IMR-90 (cell line): ENCODE results near the gene SLC4A2. TPM values are rescaled to one million over a fixed set of nuclear protein-coding genes. Genes with fewer than 3 reads are reported as not detected.

ENCODE experiments used
- ATAC-seq: fragments of 200-7000 bp; cut with Tn5 transposase; 2 replicates; pipeline ENCODE4 v1.9.1; 2020; ENCODE audit warnings: low read depth, mild to moderate bottlenecking, moderate library complexity
- BruUV-seq: library from RNA; stranded (reverse); fragments of 400-500 nt; replicated peaks from 2 replicates; lab custom pipeline; 2021; lab: Mats Ljungman, UMichigan
- CTCF ChIA-PET: fragments of 300-600 bp; formaldehyde crosslinking; extraction: SDS; loops from one replicate; lab custom pipeline; 2021; ENCODE audit warnings: antibody characterized with exemption; lab: Yijun Ruan, JAX
- POLR2A ChIA-PET: fragments of 300-600 bp; sonication (Branson Sonifier 250); formaldehyde crosslinking; loops from one replicate; lab custom pipeline; 2022; ENCODE audit warnings: antibody characterized with exemption; ENCODE audit not compliant: unreplicated experiment; lab: Charles Lee
- DNase-seq: peaks from one replicate; pipeline ENCODE4 v3.0.0; 2013
- H2AFZ ChIP-seq: replicated peaks from 2 replicates; pipeline ENCODE3; 2013; ENCODE audit warnings: low read length, mild to moderate bottlenecking; ENCODE audit not compliant: poor library complexity
- H2AK5ac ChIP-seq: 2 replicates; pipeline ENCODE4 v1.6.1; 2013; ENCODE audit warnings: low read depth, low read length, inconsistent platforms
- H2AK9ac ChIP-seq: replicated peaks from 2 replicates; pipeline ENCODE3; 2013; ENCODE audit warnings: mild to moderate bottlenecking, low read depth, low read length, moderate library complexity; ENCODE audit not compliant: poor library complexity
- H2BK120ac ChIP-seq: 2 replicates; pipeline ENCODE4 v1.6.1; 2013; ENCODE audit warnings: low read depth, low read length, inconsistent platforms
- H2BK15ac ChIP-seq: 3 replicates; pipeline ENCODE4 v1.6.1; 2013; ENCODE audit warnings: low read depth, low read length, inconsistent platforms
- H2BK20ac ChIP-seq: 2 replicates; pipeline ENCODE4 v1.6.1; 2013; ENCODE audit warnings: low read depth, mild to moderate bottlenecking, inconsistent platforms, low read length, moderate library complexity
- H2BK5ac ChIP-seq: 2 replicates; pipeline ENCODE4 v1.6.1; 2013; ENCODE audit warnings: mild to moderate bottlenecking, low read depth, low read length, inconsistent platforms; ENCODE audit not compliant: poor library complexity, severe bottlenecking
- H3K14ac ChIP-seq: replicated peaks from 2 replicates; pipeline ENCODE4 v1.6.1; 2013; ENCODE audit warnings: low read depth, low read length, inconsistent platforms
- H3K18ac ChIP-seq: 2 replicates; pipeline ENCODE4 v1.6.1; 2013; ENCODE audit warnings: low read depth, low read length, control low read depth
- H3K23ac ChIP-seq: 2 replicates; pipeline ENCODE4 v1.6.1; 2013; ENCODE audit warnings: low read depth, low read length, inconsistent platforms
- H3K27ac ChIP-seq: 2 replicates; pipeline ENCODE4 v1.5.1; 2013; ENCODE audit warnings: mild to moderate bottlenecking, control low read depth, low read length; ENCODE audit not compliant: insufficient read depth
- H3K27me3 ChIP-seq: 2 replicates; pipeline ENCODE4 v1.6.1; 2013; ENCODE audit warnings: low read length; ENCODE audit not compliant: control insufficient read depth, insufficient read depth
- H3K36me3 ChIP-seq: 2 replicates; pipeline ENCODE4 v1.6.1; 2013; ENCODE audit warnings: low read length, mixed read lengths; ENCODE audit not compliant: control insufficient read depth, insufficient read depth
- H3K4ac ChIP-seq: 2 replicates; pipeline ENCODE4 v1.6.1; 2013; ENCODE audit warnings: low read depth, low read length, inconsistent platforms
- H3K4me1 ChIP-seq: 2 replicates; pipeline ENCODE4 v1.6.1; 2013; ENCODE audit warnings: low read length, mixed read lengths; ENCODE audit not compliant: control insufficient read depth, insufficient read depth
- H3K4me2 ChIP-seq: 2 replicates; pipeline ENCODE4 v1.6.1; 2013; ENCODE audit warnings: low read depth, mild to moderate bottlenecking, control low read depth, low read length, moderate library complexity
- H3K4me3 ChIP-seq: 2 replicates; pipeline ENCODE4 v1.5.1; 2013; ENCODE audit warnings: low read depth, mild to moderate bottlenecking, control low read depth, low read length, moderate library complexity; ENCODE audit not compliant: insufficient read depth
- H3K56ac ChIP-seq: 2 replicates; pipeline ENCODE4 v1.6.1; 2013; ENCODE audit warnings: low read length, inconsistent platforms; ENCODE audit not compliant: insufficient read depth; ENCODE audit errors: extremely low read depth
- H3K79me1 ChIP-seq, 2 experiments: 2 replicates each; pipeline ENCODE4 v1.6.1; 2013; ENCODE audit warnings: low read length in 2 of 2, inconsistent platforms in 1 of 2, low read depth in 1 of 2
- H3K9ac ChIP-seq: 2 replicates; pipeline ENCODE4 v1.6.1; 2013; ENCODE audit warnings: low read depth, low read length, control low read depth
- H3K9me1 ChIP-seq: 2 replicates; pipeline ENCODE4 v1.6.1; 2013; ENCODE audit warnings: low read length, inconsistent platforms; ENCODE audit not compliant: insufficient read depth
- H3K9me3 ChIP-seq: 2 replicates; pipeline ENCODE4 v1.6.1; 2013; ENCODE audit warnings: low read length; ENCODE audit not compliant: control insufficient read depth, insufficient read depth
- H4K20me1 ChIP-seq: 2 replicates; pipeline ENCODE4 v1.6.1; 2013; ENCODE audit warnings: low read length, inconsistent platforms; ENCODE audit not compliant: insufficient read depth
- H4K5ac ChIP-seq: 2 replicates; pipeline ENCODE4 v1.6.1; 2013; ENCODE audit warnings: mild to moderate bottlenecking, low read depth, low read length, control low read depth
- H4K8ac ChIP-seq, 2 experiments: 2 replicates each; pipeline ENCODE4 v1.6.1; 2013; ENCODE audit warnings: low read depth in 2 of 2, low read length in 2 of 2, control low read depth in 1 of 2, inconsistent platforms in 1 of 2
- H4K91ac ChIP-seq: 2 replicates; pipeline ENCODE4 v1.6.1; 2013; ENCODE audit warnings: low read depth, low read length, inconsistent platforms; ENCODE audit not compliant: insufficient read depth
- BHLHE40 ChIP-seq: fragments of 150-350 bp; IDR thresholded peaks from 2 replicates; pipeline ENCODE4 v1.6.1; 2016; ENCODE audit warnings: mild to moderate bottlenecking, low read depth, low read length
- CEBPB ChIP-seq: IDR thresholded peaks from 2 replicates; pipeline ENCODE4 v1.6.1; 2012; ENCODE audit warnings: low read depth, low read length, improper control_type of control experiment
- CHD1 ChIP-seq: IDR thresholded peaks from 2 replicates; pipeline ENCODE4 v1.6.1; 2012; ENCODE audit warnings: low read depth, low read length, improper control_type of control experiment
- FOS ChIP-seq: fragments of 150-350 bp; IDR thresholded peaks from 2 replicates; pipeline ENCODE4 v1.6.1; 2016; ENCODE audit warnings: low read depth, low read length
- MAFK ChIP-seq: IDR thresholded peaks from 2 replicates; pipeline ENCODE4 v1.6.1; 2012; ENCODE audit warnings: low read depth, low read length, improper control_type of control experiment
- MAZ ChIP-seq: IDR thresholded peaks from 2 replicates; pipeline ENCODE4 v1.6.1; 2012; ENCODE audit warnings: low read depth, mild to moderate bottlenecking, low read length, improper control_type of control experiment, moderate library complexity, borderline replicate concordance
- MXI1 ChIP-seq: IDR thresholded peaks from 2 replicates; pipeline ENCODE4 v1.6.1; 2012; ENCODE audit warnings: low read depth, mild to moderate bottlenecking, low read length, moderate library complexity, borderline replicate concordance
- NFE2L2 ChIP-seq: fragments of 150-350 bp; IDR thresholded peaks from 2 replicates; pipeline ENCODE4 v1.6.1; 2016; ENCODE audit warnings: low read depth, mild to moderate bottlenecking, low read length
- POLR2A ChIP-seq: IDR thresholded peaks from 2 replicates; pipeline ENCODE4 v1.6.1; 2012; ENCODE audit warnings: mild to moderate bottlenecking, low read depth, low read length
- RAD21 ChIP-seq: IDR thresholded peaks from 2 replicates; pipeline ENCODE4 v1.6.1; 2012; ENCODE audit warnings: low read length, improper control_type of control experiment
- RCOR1 ChIP-seq: IDR thresholded peaks from 2 replicates; pipeline ENCODE4 v1.6.1; 2012; ENCODE audit warnings: mild to moderate bottlenecking, low read length, improper control_type of control experiment; ENCODE audit not compliant: insufficient replicate concordance
- RFX5 ChIP-seq: IDR thresholded peaks from 2 replicates; pipeline ENCODE4 v1.8.0; 2012; ENCODE audit warnings: low read depth, mild to moderate bottlenecking, low read length, moderate library complexity
- SMC3 ChIP-seq: fragments of 150-350 bp; IDR thresholded peaks from 2 replicates; pipeline ENCODE4 v1.6.1; 2016; ENCODE audit warnings: low read depth, mild to moderate bottlenecking, antibody characterized with exemption, low read length, moderate library complexity
- WGBS, 2 experiments: methylation state at CpG; one replicate each; pipeline versions ENCODE4 v1.1.5 to v1.1.7; 2013; ENCODE audit warnings: missing lambda C conversion rate in 2 of 2; ENCODE audit not compliant: insufficient read length in 1 of 2; ENCODE audit errors: extremely low coverage in 2 of 2; 5-methylcytosine and 5-hydroxymethylcytosine counted together
- dilution Hi-C: fragments of 300-500 bp; cut with HindIII; formaldehyde crosslinking; loops from one replicate; pipeline ENCODE4 v1.14.3; 2018; ENCODE audit warnings: low sequenced_read_pairs; ENCODE audit not compliant: unreplicated experiment
- in situ Hi-C: fragments of 300-500 bp; cut with MboI; formaldehyde crosslinking; loops from 3 replicates; pipeline ENCODE4 v1.14.3; 2019; ENCODE audit warnings: low sequenced_read_pairs, inconsistent platforms, mixed read lengths
- intact Hi-C: fragments of 100-400 bp; cut with micrococcal nuclease; formaldehyde crosslinking; loops from 2 replicates; pipeline ENCODE4 v1.10.0; 2022
- polyA plus RNA-seq, 3 experiments: library from polyadenylated mRNA; depleted of rRNA; stranded (reverse); fragments of >200 nt; gene quantifications; 2 replicates each; pipeline ENCODE4 v1.2.3, GENCODE V29; 2012; ENCODE audit warnings: low replicate concordance in 1 of 3
- total RNA-seq: library from RNA; depleted of rRNA; stranded (reverse); fragments of >200 nt; gene quantifications from 2 replicates; pipeline ENCODE4 v1.2.3, GENCODE V29; 2012
- TF ChIP-seq, protein P1 (sequence below): fragments of 150-350 bp; IDR thresholded peaks from 2 replicates; pipeline ENCODE4 v1.6.1; 2016; ENCODE audit warnings: low read depth, mild to moderate bottlenecking, low read length, moderate library complexity, borderline replicate concordance
- TF ChIP-seq, protein P2 (sequence below): fragments of 150-350 bp; IDR thresholded peaks from 2 replicates; pipeline ENCODE4 v1.6.1; 2017; ENCODE audit warnings: mild to moderate bottlenecking, antibody characterized with exemption, low read length, low read depth
- TF ChIP-seq, protein P3 (sequence below): conservative IDR thresholded peaks from 2 replicates; pipeline ENCODE4 v1.5.1; 2012; ENCODE audit warnings: mild to moderate bottlenecking, low read depth, low read length, improper control_type of control experiment

SLC4A2 gene
- total and polyA plus RNA-seq, 2 of the 4 experiments (the other 2 are of a cell fraction), result 29.6 to 91.0 TPM

DNA sequence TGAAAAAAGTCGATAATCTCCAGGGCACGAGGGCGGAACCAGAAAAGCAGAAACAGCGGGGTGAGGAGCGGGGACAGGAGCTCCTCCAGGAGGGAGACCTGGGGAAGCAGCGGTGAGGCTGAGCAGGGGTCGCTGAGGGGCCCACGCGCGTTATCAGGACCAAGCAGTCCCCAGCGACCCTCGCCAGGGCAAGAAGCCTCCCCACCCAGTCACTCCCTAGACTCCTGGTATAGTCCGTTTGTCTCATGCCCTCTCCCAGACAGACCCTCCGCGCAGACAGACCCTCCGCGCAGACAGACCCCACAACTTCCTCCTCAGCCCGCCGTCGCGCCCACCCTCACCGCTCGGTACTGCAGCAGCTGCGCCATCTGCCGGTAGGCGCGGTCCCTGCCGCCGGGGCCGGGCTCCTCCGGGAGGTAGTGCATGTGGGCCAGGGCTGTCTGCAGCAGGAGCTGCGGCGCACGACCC, 41.4 kb upstream of the SLC4A2 start:
- H4K20me1 ChIP-seq, result no peaks in the 10 kb centered on the region
- H3K9me3 ChIP-seq, result no peaks in the 10 kb centered on the region
- no peaks in the 10 kb centered on the region for H3K36me3 ChIP-seq
- DNase-seq (peak; percentile 25), ATAC-seq (peak; percentile 90)
- intact Hi-C loops (loop anchor here (2.0 kb wide), 1 partner anchor 55 kb away; no protein-coding TSS in a partner anchor), dilution Hi-C loops (no loop called here), in situ Hi-C loops (no loop called here)
- POLR2A ChIA-PET, result no interaction called here
- peak overlapping the region; percentile 65 for H3K4me2 ChIP-seq
- no peak overlapping the region for H2BK20ac ChIP-seq
- H4K8ac ChIP-seq, result no peak overlapping the region
- peaks cover 3% of the 10 kb centered on the region; the same call in 1 of the 2 replicates for H3K4me1 ChIP-seq
- no peak overlapping the region for H2BK15ac ChIP-seq
- 10% methylated on average over 5 of the region's 34 CpGs; no CpG with 5 or more reads in 1 of the 2 experiments for WGBS, 2 experiments
- no peak overlapping the region for H3K18ac ChIP-seq
- BruUV-seq, result no TSS peak
- H2AK5ac ChIP-seq, result no peak overlapping the region
- H3K79me1 ChIP-seq, result no peaks in the 10 kb centered on the region
- H3K9ac ChIP-seq, result no peak overlapping the region
- CTCF ChIA-PET, result interaction anchor here (0.6 to 1.0 kb wide), 4 partner anchors 10 to 586 kb away, joined by 3 to 8 read pairs (median 4); partner anchors contain the start of gene ABCB8
- no peak overlapping the region; the same call in 1 of the 2 replicates for H4K91ac ChIP-seq
- peak overlapping the region; percentile 84 for H2AFZ ChIP-seq
- H2AK9ac ChIP-seq, result peak overlapping the region; percentile 85
- H3K4me3 ChIP-seq, result 0 out of 2 replicates have a peak overlapping the region, but pooled peaks have one; percentile 23
- H2BK5ac ChIP-seq, result no peak overlapping the region
- H3K23ac ChIP-seq, result peak overlapping the region; percentile 38; the same call in 1 of the 2 replicates
- no peak overlapping the region for H3K14ac ChIP-seq
- no peak overlapping the region for H3K56ac ChIP-seq
- H2BK120ac ChIP-seq, result no peak overlapping the region
- no peak for TF ChIP-seq BHLHE40
- TF ChIP-seq RFX5, result no peak
- no peak for TF ChIP-seq MAFK
- TF ChIP-seq POLR2A, result no peak
- no peak for TF ChIP-seq RCOR1
- TF ChIP-seq, protein P1, sequence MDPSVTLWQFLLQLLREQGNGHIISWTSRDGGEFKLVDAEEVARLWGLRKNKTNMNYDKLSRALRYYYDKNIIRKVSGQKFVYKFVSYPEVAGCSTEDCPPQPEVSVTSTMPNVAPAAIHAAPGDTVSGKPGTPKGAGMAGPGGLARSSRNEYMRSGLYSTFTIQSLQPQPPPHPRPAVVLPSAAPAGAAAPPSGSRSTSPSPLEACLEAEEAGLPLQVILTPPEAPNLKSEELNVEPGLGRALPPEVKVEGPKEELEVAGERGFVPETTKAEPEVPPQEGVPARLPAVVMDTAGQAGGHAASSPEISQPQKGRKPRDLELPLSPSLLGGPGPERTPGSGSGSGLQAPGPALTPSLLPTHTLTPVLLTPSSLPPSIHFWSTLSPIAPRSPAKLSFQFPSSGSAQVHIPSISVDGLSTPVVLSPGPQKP, result no peak
- TF ChIP-seq CHD1, result no peak
- no peak for TF ChIP-seq FOS
- TF ChIP-seq RAD21, result peak; percentile 53
- TF ChIP-seq MXI1, result no peak
- no peak for TF ChIP-seq NFE2L2
- TF ChIP-seq CEBPB, result no peak
- TF ChIP-seq, protein P2, sequence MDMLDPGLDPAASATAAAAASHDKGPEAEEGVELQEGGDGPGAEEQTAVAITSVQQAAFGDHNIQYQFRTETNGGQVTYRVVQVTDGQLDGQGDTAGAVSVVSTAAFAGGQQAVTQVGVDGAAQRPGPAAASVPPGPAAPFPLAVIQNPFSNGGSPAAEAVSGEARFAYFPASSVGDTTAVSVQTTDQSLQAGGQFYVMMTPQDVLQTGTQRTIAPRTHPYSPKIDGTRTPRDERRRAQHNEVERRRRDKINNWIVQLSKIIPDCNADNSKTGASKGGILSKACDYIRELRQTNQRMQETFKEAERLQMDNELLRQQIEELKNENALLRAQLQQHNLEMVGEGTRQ, result no peak
- TF ChIP-seq SMC3, result peak; percentile 58
- TF ChIP-seq MAZ, result peak; percentile 72; the same call in 1 of the 2 replicates
- TF ChIP-seq, protein P3, sequence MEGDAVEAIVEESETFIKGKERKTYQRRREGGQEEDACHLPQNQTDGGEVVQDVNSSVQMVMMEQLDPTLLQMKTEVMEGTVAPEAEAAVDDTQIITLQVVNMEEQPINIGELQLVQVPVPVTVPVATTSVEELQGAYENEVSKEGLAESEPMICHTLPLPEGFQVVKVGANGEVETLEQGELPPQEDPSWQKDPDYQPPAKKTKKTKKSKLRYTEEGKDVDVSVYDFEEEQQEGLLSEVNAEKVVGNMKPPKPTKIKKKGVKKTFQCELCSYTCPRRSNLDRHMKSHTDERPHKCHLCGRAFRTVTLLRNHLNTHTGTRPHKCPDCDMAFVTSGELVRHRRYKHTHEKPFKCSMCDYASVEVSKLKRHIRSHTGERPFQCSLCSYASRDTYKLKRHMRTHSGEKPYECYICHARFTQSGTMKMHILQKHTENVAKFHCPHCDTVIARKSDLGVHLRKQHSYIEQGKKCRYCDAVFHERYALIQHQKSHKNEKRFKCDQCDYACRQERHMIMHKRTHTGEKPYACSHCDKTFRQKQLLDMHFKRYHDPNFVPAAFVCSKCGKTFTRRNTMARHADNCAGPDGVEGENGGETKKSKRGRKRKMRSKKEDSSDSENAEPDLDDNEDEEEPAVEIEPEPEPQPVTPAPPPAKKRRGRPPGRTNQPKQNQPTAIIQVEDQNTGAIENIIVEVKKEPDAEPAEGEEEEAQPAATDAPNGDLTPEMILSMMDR, result peak; percentile 79
- no peaks in the 10 kb centered on the region for H3K9me1 ChIP-seq
- peaks cover 58% of the 10 kb centered on the region for H3K27me3 ChIP-seq
- H3K4ac ChIP-seq, result no peak overlapping the region
- H3K27ac ChIP-seq, result no peak overlapping the region
- no peak overlapping the region for H4K5ac ChIP-seq
